ENCODE data around the gene RGMB.

The RGMB gene

DNA sequence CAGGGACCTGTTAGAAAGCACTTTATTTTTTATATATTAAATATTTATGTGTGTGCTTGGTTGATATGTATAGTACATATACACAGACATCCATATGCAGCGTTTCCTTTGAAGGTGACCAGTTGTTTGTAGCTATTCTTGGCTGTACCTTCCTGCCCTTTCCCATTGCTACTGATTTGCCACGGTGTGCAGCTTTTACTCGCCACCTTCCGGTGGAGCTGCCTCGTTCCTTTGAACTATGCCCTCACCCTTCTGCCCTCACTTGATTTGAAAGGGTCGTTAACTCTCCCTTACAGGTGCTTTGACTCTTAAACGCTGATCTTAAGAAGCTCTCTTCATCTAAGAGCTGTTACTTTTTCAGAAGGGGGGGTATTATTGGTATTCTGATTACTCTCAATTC lies 20.5 kb downstream of the RGMB start:
- Histone ChIP-seq H3K27ac (ENCODE audit: insufficient read depth, low read depth, low read length, poor library complexity, severe bottlenecking) (no peak overlapping the region), H3K36me3 (ENCODE audit: control insufficient read depth, insufficient read depth, low read length) (peaks cover 17% of the 10 kb centered on the region), H3K4me1 (ENCODE audit: control insufficient read depth, insufficient read depth, low read length) (peaks cover 18% of the 10 kb centered on the region), H3K9me3 (ENCODE audit: control insufficient read depth, low read length) (no peaks in the 10 kb centered on the region), H3K4me3 (ENCODE audit: insufficient read depth, low read depth, low read length) (no peak overlapping the region), H3K27me3 (ENCODE audit: control insufficient read depth, insufficient read depth, low read length, poor library complexity, severe bottlenecking) (no peaks in the 10 kb centered on the region)
- WGBS, 2 experiments: 86 to 87% methylated on average over 6 to 7 of the region's 7 CpGs

DNA sequence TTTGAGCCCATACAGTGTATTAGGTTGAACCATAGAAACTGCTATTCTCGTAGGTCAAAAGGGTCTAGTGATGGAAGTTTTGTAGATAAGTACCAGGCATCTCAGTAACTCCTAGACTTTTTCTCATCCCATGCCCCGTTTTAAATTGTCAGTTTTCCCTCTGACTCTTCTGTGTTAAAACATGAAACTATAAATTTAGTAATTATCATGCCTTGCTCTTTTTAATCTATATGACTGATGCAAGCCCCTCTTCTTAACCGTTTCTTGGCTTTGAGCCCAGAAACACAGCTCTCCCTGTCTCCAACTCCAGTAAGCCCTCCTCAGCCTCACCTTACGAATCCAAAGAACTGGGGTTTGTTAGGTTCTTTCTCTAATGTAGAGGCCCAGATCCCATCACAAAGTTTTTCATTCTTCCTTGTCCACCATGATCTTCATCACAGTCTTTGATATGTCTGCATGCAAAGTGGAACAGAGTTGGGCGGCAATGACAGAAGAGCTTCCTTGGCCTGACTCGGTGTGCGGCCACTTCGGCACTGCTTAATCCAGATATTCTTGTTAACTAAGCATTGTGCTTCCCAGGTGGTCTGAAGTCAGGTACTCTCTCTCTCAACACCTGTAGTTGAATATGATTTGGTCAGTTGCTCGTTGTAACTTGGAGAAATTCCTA lies 21.1 kb downstream of the RGMB start:
- WGBS, 2 experiments: 87 to 92% methylated on average over 7 to 9 of the region's 9 CpGs
- H3K9me3 ChIP-seq (ENCODE audit: control insufficient read depth, low read length): no peaks in the 10 kb centered on the region
- H3K36me3 ChIP-seq (ENCODE audit: control insufficient read depth, insufficient read depth, low read length): peaks cover 16% of the 10 kb centered on the region
- H3K27ac ChIP-seq (ENCODE audit: insufficient read depth, low read depth, low read length, poor library complexity, severe bottlenecking): peak overlapping the region; percentile 33
- H3K4me3 ChIP-seq (ENCODE audit: insufficient read depth, low read depth, low read length): no peak overlapping the region
- no peaks in the 10 kb centered on the region for H3K27me3 ChIP-seq (ENCODE audit: control insufficient read depth, insufficient read depth, low read length, poor library complexity, severe bottlenecking)
- peaks cover 18% of the 10 kb centered on the region for H3K4me1 ChIP-seq (ENCODE audit: control insufficient read depth, insufficient read depth, low read length)

DNA sequence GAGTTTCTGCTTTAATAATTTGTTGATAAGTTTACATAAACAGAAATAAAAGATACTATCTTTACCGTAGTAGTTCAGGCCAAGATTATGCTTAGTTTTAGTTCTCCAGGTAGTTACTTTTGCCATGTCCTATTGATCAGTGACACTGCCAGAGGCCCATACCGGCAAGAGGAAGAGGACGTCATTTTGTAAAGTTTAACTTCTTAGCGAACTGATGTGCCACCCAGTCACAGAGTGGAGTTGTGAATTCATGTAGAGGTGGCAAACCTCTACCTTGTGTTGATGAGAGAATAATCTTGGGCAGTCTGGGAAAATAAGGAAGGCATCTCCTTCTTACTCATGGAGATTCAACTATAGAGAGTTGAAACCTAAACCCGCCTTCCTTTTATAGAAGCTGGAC lies 21.8 kb downstream of the RGMB start:
- H3K36me3 ChIP-seq (ENCODE audit: control insufficient read depth, insufficient read depth, low read length): peaks cover 16% of the 10 kb centered on the region
- no peaks in the 10 kb centered on the region for H3K27me3 ChIP-seq (ENCODE audit: control insufficient read depth, insufficient read depth, low read length, poor library complexity, severe bottlenecking)
- WGBS, 2 experiments: 91 to 92% methylated on average over 5 of the region's 5 CpGs
- H3K27ac ChIP-seq (ENCODE audit: insufficient read depth, low read depth, low read length, poor library complexity, severe bottlenecking): no peak overlapping the region
- no peaks in the 10 kb centered on the region for H3K9me3 ChIP-seq (ENCODE audit: control insufficient read depth, low read length)
- H3K4me1 ChIP-seq (ENCODE audit: control insufficient read depth, insufficient read depth, low read length): peaks cover 18% of the 10 kb centered on the region
- no peak overlapping the region for H3K4me3 ChIP-seq (ENCODE audit: insufficient read depth, low read depth, low read length)

DNA sequence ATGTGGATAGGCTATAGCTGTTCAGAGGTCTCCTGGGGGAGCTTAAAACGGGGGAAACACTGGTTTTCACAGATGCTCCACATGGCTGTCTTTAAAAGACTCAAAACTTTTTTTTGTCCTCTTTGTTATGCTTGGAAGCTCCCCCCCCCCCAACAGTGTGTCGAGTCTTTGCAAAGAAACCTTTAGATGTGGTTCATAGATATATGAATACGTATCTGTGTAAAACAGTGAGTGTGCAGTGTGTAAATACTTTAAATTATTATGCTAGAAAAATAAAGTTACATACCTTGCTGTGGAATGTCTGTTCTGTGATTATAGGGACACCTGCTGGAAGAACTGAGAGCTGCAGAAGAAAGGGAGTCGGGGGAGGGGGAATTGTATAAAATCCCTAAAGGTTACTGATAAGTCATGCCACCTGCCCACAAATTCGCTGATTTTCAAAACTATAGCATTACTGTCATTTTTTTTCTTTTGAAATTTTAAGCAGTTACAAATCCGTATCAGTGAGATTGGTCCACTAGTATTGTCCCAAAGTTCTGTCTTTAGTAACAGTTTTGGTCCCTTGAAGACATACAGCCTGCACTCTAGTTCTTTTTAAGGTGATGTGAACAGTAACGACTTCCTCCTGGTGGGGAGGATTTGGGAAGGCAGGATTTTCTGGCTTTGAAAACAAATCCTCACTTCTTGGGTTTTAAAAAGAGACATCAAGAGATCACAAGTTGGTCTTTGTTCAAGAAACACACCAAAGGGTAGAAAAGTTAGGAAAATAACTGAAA lies 22.9 kb downstream of the RGMB start:
- Histone ChIP-seq H3K4me3 (ENCODE audit: insufficient read depth, low read depth, low read length) (no peak overlapping the region), H3K27ac (ENCODE audit: insufficient read depth, low read depth, low read length, poor library complexity, severe bottlenecking) (peak overlapping the region; percentile 60), H3K9me3 (ENCODE audit: control insufficient read depth, low read length) (no peaks in the 10 kb centered on the region), H3K36me3 (ENCODE audit: control insufficient read depth, insufficient read depth, low read length) (peaks cover 16% of the 10 kb centered on the region), H3K4me1 (ENCODE audit: control insufficient read depth, insufficient read depth, low read length) (peaks cover 18% of the 10 kb centered on the region), H3K27me3 (ENCODE audit: control insufficient read depth, insufficient read depth, low read length, poor library complexity, severe bottlenecking) (no peaks in the 10 kb centered on the region)
- WGBS, 2 experiments: 11 to 25% methylated on average over 5 to 6 of the region's 7 CpGs

DNA sequence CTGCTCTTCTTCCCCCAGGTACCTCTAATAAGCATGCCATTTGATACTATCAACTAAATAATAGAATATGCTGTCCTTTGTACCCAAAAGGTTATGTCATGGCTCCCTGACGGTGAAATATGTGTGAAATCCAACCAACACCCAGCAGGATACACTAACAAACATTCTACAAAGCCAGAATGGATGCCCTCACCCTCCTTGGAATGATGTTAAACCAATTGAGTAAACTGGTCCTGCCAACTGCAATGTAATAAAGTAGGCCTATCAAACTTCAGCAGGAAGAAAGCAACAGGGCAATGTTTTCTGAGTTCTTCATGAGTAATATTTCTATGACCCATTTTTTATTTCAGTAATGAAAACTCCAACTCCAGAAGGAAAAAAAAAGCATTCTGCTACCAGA lies 24.9 kb downstream of the RGMB start:
- Histone ChIP-seq H3K4me3 (ENCODE audit: insufficient read depth, low read depth, low read length) (no peak overlapping the region), H3K27me3 (ENCODE audit: control insufficient read depth, insufficient read depth, low read length, poor library complexity, severe bottlenecking) (no peaks in the 10 kb centered on the region), H3K9me3 (ENCODE audit: control insufficient read depth, low read length) (no peaks in the 10 kb centered on the region), H3K4me1 (ENCODE audit: control insufficient read depth, insufficient read depth, low read length) (peaks cover 18% of the 10 kb centered on the region), H3K36me3 (ENCODE audit: control insufficient read depth, insufficient read depth, low read length) (peaks cover 11% of the 10 kb centered on the region), H3K27ac (ENCODE audit: insufficient read depth, low read depth, low read length, poor library complexity, severe bottlenecking) (no peak overlapping the region)
- WGBS, 2 experiments: 93 to 100% methylated on average over 1 of the region's 1 CpG

DNA sequence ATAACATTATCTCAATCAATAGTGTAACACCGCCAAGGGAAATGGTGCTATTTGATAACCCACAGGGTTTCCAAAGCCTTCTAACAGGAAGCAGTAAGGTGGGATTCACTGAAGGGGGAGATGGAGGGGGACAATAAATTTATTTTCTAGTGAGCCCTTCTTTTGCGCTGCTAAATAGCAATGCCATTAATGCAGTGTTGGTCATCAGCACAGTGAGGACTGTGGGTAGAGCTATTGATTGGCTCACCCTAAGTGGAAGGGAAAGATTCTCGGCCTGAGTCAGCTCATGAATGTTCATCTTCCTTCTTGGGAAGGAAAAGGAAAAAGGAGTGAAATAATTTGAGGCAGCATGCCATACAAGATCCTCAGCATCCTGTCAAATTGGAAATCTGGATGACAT lies 25.4 kb downstream of the RGMB start:
- Histone ChIP-seq H3K4me3 (ENCODE audit: insufficient read depth, low read depth, low read length) (no peak overlapping the region), H3K27ac (ENCODE audit: insufficient read depth, low read depth, low read length, poor library complexity, severe bottlenecking) (no peak overlapping the region), H3K4me1 (ENCODE audit: control insufficient read depth, insufficient read depth, low read length) (peaks cover 18% of the 10 kb centered on the region), H3K27me3 (ENCODE audit: control insufficient read depth, insufficient read depth, low read length, poor library complexity, severe bottlenecking) (no peaks in the 10 kb centered on the region), H3K36me3 (ENCODE audit: control insufficient read depth, insufficient read depth, low read length) (peaks cover 8% of the 10 kb centered on the region), H3K9me3 (ENCODE audit: control insufficient read depth, low read length) (no peaks in the 10 kb centered on the region)
- 96 to 98% methylated on average over 3 of the region's 3 CpGs for WGBS, 2 experiments

DNA sequence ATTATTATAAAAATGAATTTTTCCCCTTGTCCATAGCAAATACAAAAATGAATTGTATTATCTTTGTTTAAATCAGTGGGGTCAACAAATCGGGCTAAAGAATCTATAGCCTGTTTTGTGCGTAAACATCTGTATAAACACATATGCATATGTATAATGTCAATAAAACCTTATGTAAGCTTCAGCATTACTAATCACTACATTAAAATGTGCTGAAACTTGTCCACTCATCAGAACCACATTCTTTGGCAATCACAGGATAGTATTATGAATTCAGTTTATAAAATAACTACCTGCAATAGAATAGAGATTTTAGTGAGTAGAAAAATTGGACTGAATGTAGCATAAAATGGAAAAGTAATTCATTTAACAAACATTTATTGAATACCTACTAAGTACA lies 30.6 kb downstream of the RGMB start:
- WGBS, 2 experiments: no CpG with 5 or more reads among the region's 2 CpGs
- H3K27ac ChIP-seq (ENCODE audit: insufficient read depth, low read depth, low read length, poor library complexity, severe bottlenecking): no peak overlapping the region
- H3K4me3 ChIP-seq (ENCODE audit: insufficient read depth, low read depth, low read length): no peak overlapping the region
- H3K4me1 ChIP-seq (ENCODE audit: control insufficient read depth, insufficient read depth, low read length): no peaks in the 10 kb centered on the region
- H3K9me3 ChIP-seq (ENCODE audit: control insufficient read depth, low read length): no peaks in the 10 kb centered on the region
- no peaks in the 10 kb centered on the region for H3K27me3 ChIP-seq (ENCODE audit: control insufficient read depth, insufficient read depth, low read length, poor library complexity, severe bottlenecking)
- H3K36me3 ChIP-seq (ENCODE audit: control insufficient read depth, insufficient read depth, low read length): no peaks in the 10 kb centered on the region

DNA sequence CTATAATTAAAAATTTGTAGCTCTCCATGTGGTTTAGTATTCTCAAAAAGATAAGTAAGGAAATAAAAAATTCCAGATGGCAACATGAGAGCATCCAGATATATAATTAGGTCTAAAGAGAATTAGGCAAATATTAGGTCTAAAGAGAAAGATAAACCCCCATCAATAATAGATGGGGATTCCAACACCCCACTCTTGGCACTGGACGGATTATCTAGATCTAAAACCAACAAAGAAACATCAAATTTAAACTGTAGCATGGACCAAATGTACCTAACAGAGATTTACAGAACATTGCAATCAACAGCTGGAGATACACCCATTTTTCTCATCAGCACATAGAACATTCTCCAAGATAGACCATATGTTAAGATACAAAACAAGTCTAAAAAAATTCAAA lies 31.6 kb downstream of the RGMB start:
- H3K4me1 ChIP-seq (ENCODE audit: control insufficient read depth, insufficient read depth, low read length): no peaks in the 10 kb centered on the region
- no peaks in the 10 kb centered on the region for H3K27me3 ChIP-seq (ENCODE audit: control insufficient read depth, insufficient read depth, low read length, poor library complexity, severe bottlenecking)
- WGBS, 2 experiments: 30 to 50% methylated on average over 1 of the region's 1 CpG
- H3K9me3 ChIP-seq (ENCODE audit: control insufficient read depth, low read length): no peaks in the 10 kb centered on the region
- H3K36me3 ChIP-seq (ENCODE audit: control insufficient read depth, insufficient read depth, low read length): no peaks in the 10 kb centered on the region
- no peak overlapping the region for H3K27ac ChIP-seq (ENCODE audit: insufficient read depth, low read depth, low read length, poor library complexity, severe bottlenecking)
- H3K4me3 ChIP-seq (ENCODE audit: insufficient read depth, low read depth, low read length): no peak overlapping the region

DNA sequence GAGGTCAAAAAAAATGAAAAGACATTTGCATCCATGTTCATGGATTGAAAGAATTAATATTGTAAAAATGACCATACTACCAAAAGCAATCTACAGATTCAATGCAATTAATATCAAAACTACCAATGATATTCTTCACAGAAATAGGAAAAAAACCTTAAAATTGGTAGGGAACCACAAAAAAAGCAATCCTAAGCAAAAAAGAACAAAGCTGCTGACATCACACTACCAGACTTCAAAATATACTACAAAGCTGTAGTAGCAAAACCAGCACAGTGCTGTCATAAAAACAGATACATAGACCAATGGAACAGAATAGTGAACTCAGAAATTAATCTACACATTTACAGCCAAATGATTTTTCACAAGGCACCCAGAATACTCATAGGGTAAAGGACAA lies 34.3 kb downstream of the RGMB start:
- no peak overlapping the region for H3K27ac ChIP-seq (ENCODE audit: insufficient read depth, low read depth, low read length, poor library complexity, severe bottlenecking)
- H3K9me3 ChIP-seq (ENCODE audit: control insufficient read depth, low read length): no peaks in the 10 kb centered on the region
- H3K4me1 ChIP-seq (ENCODE audit: control insufficient read depth, insufficient read depth, low read length): no peaks in the 10 kb centered on the region
- no peaks in the 10 kb centered on the region for H3K36me3 ChIP-seq (ENCODE audit: control insufficient read depth, insufficient read depth, low read length)
- H3K4me3 ChIP-seq (ENCODE audit: insufficient read depth, low read depth, low read length): no peak overlapping the region
- no peaks in the 10 kb centered on the region for H3K27me3 ChIP-seq (ENCODE audit: control insufficient read depth, insufficient read depth, low read length, poor library complexity, severe bottlenecking)

DNA sequence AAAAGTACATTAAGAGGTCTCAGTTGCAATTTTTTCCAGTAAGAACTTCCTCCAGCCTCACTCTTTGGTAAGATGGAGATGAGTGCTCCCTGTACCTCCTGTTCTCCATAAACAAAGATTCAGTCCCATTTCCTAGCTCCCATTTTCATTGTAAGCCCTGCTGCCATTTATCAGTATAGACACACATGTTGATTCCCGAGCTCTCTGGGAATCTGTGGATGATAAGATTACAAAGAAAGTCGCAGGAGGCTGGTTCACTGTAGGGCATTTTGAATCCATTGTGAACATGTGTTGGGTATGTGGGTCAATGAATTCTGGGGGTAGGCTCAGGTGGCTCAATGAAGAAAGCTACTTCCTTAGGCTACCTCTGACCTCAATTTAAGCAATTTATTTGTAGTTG lies 36.7 kb downstream of the RGMB start:
- H3K36me3 ChIP-seq (ENCODE audit: control insufficient read depth, insufficient read depth, low read length): no peaks in the 10 kb centered on the region
- H3K4me1 ChIP-seq (ENCODE audit: control insufficient read depth, insufficient read depth, low read length): no peaks in the 10 kb centered on the region
- H3K27ac ChIP-seq (ENCODE audit: insufficient read depth, low read depth, low read length, poor library complexity, severe bottlenecking): no peak overlapping the region
- H3K9me3 ChIP-seq (ENCODE audit: control insufficient read depth, low read length): no peaks in the 10 kb centered on the region
- H3K27me3 ChIP-seq (ENCODE audit: control insufficient read depth, insufficient read depth, low read length, poor library complexity, severe bottlenecking): no peaks in the 10 kb centered on the region
- H3K4me3 ChIP-seq (ENCODE audit: insufficient read depth, low read depth, low read length): no peak overlapping the region
- 52 to 79% methylated on average over 2 of the region's 2 CpGs for WGBS, 2 experiments

Data from ectodermal cell (in vitro differentiated cells).